GM19023 (cell line): ENCODE measurements around the gene UGT1A1.

Source experiments
- ATAC-seq: cut with Tn5 transposase; IDR thresholded peaks from one replicate; pipeline ENCODE4 v1.9.1; 2021; ENCODE audit warnings: mild to moderate bottlenecking, moderate library complexity; ENCODE audit not compliant: unreplicated experiment

UGT1A1 gene

DNA sequence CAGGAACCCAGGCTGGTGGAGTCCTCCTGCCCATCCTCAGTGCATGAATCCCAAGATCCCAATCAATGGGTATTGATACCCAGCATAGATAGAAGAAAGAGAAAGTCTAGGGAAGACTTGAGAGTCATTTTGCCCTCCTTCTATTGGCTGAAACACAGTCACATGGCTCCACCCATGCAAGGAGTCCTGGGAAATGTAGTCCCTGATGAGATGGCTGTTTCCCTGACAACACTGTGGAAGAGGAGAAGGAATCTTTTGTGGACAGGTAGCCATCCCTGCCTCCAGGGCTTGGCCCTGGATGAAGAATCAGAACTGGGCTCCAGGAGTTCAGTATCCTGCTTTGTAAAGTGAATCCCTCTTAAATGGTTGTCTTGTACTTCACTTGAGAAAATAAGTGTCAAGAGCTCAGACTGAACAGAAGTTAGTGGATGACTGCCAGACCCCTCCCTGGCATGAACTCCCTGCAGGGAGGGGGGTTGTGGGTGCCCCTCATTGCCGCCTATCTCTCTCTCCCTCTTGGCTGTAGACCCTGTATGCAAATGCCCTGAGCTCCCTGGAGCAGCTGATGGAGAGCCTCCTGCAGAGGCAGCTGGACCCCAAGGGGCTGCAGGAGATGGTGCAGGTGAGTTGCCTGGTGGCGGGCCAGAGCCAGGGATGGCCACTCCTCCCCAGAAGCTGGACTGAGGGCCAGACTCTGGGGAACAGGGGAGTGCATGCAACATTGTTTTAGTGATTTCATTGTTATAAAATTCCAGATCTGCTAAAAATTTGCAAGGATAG lies 54.2 kb downstream of the UGT1A1 start:
- no peak for ATAC-seq

DNA sequence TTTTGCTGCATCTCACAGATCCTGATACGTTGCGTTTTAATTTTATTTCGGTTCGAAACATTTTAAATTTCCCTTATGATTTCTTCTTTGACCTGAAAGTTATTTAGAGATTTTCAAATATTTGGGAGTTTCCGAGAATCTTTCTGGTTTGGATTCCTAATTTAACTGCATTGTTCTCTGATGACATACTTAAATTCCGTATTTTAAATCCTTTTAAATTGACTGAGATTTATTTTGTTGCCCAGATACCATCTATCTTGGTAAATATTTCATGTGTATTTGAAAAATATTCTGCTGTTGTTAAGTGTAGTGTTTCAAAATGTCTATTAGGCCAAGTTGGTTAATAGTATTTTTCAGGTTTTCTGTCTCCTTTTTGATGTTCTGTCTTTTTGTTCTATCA lies 55.8 kb downstream of the UGT1A1 start:
- ATAC-seq = no peak

DNA sequence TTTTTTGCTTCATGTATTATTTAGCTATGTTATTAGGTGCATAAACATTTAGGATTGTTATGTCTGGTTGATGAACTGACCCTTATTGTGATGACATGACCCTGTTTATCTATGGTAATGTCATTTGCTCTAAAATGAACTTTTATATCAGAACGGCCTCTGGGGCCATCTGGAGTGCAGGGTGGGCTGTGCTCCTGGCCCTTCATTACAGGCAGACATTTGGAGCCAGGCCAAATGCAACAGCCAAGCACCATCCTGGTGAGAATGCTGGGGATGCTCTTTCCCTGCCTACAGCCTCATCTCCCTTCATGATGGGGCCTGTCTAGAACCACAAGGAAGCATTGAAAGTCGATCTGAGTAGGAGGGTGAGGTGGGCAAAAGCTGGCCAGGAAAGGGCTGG lies 56.3 kb downstream of the UGT1A1 start:
- ATAC-seq = no peak

DNA sequence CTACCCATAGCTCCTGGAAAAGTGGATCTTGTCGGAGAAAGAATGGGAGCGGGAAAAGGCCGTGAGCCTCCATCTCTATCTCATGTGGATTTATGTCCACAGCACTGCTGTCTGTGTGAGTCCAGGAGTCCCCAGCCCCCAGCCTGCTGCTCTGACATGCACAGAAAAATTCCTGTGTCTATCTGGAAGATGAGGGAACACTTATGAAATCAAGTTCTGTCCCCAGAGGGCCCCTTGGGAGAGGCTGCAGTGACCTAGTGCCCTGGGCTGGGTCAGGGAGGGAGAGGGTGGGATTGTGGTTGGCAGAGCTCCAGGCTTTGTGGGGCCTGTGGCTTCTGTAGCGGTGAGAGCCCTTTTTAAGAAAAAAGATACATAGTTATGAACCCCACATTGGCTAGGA lies 56.7 kb downstream of the UGT1A1 start:
- ATAC-seq = no peak

DNA sequence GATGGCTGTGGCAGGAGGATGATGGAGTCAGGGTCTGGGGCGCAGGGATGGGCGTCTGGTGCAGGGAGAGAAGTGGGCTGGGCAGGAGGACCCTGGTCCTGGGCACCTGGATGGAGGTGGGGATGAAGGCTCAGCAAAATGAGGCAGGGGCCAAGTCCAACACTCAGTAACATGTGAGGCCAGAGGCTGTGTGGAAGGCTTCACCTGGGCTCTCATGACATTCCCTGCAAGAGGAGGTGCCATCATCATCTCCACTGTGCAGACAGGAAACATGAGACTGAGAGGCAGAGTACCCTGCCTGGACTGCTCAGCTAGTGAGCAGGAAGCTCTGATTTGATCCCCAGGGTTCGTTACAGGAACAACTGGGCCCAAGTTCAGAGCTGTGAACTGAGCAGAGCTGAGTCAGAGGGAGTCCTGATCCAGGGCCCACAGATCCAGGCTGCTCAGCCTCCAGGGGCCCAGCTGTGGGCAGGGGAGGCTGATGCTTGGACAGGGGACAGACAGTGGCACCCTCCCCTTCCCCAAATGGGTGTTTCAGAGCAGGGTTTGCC lies 57.4 kb downstream of the UGT1A1 start:
- ATAC-seq = no peak

DNA sequence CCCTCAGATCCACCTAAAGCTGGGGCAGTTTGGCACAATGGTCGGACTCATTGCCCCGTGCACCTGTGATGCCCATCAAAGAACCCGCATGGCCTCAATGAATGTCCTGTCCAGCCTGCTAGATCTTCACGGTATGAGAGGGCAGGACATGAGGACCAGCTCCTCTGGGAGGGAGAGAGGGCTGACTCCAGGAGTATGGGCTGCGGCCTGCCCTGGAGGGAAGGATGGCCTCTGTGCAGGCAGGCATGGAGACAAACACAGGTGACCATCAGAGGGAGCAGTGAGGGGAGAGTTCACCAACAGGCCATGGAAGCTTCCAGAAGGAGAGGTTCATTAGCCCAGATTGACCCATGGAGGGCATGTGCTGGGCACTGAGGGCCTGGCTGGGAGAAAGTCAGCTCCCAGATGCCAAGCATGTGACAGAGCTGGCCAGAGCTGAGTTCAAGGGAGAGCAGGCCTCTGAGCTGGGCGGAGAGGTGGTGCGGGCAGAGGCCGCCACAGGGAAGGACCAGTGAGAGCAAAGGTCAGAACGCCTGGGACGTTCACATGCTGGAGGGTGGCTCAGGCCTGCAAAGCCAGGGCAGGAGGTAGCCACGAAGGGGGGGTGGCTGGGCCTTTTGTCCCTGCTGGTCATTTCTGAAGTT lies 58.0 kb downstream of the UGT1A1 start:
- ATAC-seq = no peak

DNA sequence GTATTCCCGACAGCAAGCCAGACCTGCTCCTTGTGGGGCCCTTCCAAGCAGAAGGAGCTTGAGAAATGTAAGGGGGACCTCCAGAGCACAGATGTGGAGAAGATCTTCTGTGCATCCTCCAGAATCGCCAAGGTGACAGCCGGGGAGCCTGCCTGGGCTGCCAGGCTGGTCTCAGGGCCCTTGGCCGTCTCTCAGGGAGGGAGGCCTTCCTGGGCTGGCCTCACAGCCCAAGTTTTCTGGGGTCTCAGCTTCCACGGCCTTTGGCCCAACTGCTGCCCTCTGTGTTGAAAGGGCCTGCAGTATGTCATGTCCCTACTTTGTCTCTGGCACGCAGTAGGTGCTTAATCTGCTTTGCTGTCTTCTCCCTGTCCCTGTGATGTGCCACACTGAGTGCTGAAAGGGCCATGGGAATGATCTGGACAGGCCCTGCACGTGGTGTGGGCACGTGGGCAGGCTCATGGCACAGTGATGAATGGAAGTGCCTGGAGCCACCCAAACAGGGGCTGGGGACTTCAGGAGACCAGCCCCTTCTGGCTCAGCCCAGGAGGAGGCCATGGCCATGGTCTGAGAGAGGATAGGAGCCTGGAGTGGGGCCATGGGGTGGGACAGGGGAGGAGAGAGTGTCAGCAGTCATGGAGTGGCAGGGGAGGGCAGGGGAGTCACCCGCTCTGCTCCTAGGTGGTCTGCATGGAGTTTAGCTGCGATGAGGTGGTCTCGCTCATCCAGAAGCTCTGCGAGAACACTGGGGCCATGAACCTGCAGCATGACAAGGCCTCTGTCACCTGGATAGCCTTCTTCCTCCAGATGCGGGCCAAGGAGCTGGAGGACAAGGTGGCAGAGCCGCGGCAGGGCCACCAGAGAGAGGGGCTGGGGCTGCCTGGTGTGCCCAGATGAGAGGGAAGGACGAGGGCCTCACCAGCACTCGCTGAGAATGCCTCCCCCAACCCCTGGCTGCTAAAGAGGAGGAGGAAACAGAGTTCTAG lies 58.9 kb downstream of the UGT1A1 start:
- ATAC-seq = no peak

DNA sequence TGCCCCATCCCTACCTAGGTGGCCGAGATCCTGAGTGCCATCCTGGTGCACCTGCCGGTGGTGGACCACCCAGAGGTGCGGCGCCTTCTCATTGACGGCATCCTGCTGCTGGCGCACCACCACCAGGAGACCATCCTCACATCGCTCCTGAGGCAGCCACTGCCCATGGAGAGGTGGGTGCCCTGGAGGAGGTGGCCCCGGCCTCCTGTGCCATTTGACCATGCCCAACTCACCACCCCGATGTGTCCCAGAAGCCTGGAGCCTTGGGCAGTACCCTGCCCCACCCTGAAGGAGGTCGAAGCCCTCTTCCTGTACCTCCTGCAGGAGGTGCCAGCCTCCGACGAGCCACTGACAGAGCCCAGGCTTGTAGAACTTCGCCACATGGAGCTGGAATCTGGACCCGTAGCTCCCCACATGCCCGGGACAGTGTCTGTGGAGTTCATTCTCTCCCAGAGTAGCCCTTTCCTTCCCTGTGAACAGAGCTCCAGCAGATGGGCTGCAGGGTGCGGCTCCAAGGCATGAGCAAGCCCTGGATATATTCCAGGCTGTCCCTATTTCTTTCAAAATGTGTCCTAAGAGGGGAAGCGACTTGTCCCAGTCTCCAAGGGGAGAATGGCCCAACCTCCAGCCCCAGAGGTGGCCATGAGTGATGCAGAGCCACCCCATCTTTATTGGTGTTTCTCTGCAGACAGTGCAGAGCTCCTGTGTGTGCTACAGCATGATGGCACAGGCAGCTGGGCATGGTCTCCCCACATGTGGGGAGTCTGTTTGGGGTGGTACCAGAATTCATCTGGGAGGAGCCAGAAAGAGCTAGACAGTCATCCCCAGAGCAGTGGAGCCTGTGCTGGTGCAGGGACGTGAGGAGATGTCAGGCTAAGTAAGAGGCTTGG lies 60.1 kb downstream of the UGT1A1 start:
- ATAC-seq = no peak

DNA sequence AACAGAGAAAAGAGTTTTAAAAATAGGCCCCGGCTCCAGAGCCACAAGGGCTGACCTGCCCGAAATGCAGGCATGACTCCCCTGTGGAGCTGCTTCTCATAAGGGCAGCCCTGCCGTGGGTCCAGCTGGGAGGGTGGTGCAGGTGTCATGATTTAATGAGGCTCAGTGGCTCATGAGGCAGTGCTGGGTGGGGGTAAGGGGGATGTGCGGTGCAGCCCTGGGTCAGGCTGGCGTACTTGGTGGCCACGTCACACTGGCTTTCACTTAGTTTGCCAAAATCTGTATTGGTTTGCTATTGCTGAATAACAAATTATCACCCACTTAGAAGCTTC lies 60.7 kb downstream of the UGT1A1 start:
- no peak for ATAC-seq

DNA sequence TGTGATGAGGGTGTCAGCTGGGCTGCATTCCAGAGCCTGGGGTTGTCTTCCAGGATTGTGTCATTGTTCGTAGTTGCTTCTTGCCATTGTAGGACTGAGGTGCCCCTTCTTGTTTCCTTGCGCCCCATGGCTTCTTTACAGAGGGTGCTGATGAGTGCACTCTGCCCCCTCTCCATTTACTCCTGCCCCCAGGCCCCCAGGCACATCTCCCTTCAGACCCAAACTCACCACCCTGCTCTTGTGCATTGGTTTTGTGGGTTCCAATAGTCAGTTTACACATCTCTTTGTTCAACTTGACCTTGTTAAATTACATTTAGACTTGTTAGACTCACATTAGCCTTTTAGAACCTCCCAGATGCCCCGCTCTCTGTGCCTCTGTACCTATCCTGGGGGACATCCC lies 61.1 kb downstream of the UGT1A1 start:
- no peak for ATAC-seq

DNA sequence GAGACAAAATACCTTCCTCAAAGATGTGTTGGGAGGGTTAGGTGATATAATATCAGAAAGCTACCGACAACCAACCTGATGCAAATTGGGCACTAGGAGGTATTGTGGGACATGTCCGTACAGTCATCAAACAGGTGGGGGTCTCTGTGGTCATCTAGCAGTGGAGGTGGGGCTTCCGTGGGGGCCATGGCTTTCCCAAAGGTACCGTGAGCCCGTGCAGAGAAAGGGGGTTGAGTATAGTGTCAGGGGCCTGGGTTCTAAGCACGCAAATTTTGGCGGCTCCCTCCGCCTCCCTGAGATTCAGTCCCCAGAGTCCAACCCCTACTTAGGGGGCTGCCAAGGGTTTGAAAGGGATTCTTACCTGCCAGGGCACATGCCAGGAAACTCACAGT lies 61.6 kb downstream of the UGT1A1 start:
- no peak for ATAC-seq

DNA sequence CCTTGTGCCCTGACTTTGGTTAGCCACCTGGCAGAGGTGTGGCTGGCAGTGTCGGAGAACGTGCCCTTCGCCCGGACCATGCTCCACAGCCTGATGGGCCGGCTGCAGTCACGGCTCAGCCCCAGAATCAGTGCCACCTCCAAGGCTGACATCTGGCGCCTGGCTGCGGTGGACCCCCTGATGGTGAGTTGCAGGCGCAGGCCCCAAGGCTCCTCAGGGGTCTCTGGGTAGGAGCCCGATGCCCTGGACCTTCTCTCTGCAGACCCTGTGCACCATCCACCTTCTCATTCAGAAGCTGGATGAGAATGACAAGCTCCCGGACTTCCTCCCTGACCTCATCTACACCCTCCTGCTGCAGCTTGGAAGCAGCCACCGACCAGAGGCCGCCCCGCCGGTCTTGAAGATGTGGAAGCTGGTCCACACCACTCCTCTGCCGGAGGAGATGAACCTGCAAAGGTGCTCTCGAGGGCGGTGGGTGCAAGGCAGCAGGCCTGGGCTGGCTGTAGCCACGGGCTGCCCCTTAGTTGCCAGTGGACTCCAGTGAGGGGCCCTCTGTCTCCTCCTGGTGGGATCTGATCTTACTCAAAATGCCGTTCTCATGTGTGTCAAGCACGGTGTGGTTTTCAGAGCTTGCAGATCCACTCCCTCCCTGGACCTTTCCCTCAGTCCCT lies 62.2 kb downstream of the UGT1A1 start:
- ATAC-seq = no peak
